Breast epithelium (tissue), 4 donors: Measurements from ENCODE around the gene CASKIN2. TPM values are rescaled to one million over a fixed set of nuclear protein-coding genes. Genes with fewer than 3 reads are reported as not detected.
A peak's percentile ranks its signal among the peaks of the same experiment; 100 is the strongest.

Experiments used
- DNase-seq, 2 donors: peaks; one replicate each; pipeline ENCODE4 v3.0.0-alpha.2; 2019; ENCODE audit warnings: low spot score in 2 of 2
- H3K27ac ChIP-seq, 2 donors: fragments of 200-600 bp; sonication (generic) in 1 of 2; one replicate each; pipeline ENCODE4 v1.5.1; 2016 to 2019; ENCODE audit warnings: mild to moderate bottlenecking in 1 of 2
- H3K27me3 ChIP-seq, 2 donors: fragments of 200-600 bp; sonication (generic) in 1 of 2; one replicate each; pipeline versions ENCODE4 v1.5.1 to v1.6.0; 2017 to 2019; ENCODE audit warnings: control low read depth in 1 of 2, mild to moderate bottlenecking in 1 of 2
- H3K36me3 ChIP-seq: fragments of 200-600 bp; one replicate; pipeline ENCODE4 v1.5.1; 2019
- H3K4me1 ChIP-seq, 2 donors: fragments of 200-600 bp; sonication (generic); one replicate each; pipeline ENCODE4 v1.5.1; 2016 to 2019; ENCODE audit warnings: control low read depth in 1 of 2
- H3K4me3 ChIP-seq, 3 donors: fragments of 200-600 bp; sonication (generic); 1 replicate in 2 of 3; 2 replicates in 1 of 3; pipeline ENCODE4 v1.5.1; 2016 to 2019; ENCODE audit warnings: mild to moderate bottlenecking in 3 of 3, moderate library complexity in 2 of 3
- H3K9me3 ChIP-seq, 2 donors: fragments of 200-600 bp; sonication (generic) in 1 of 2; one replicate each; pipeline ENCODE4 v1.5.1; 2016 to 2019; ENCODE audit warnings: control low read depth in 1 of 2
- CTCF ChIP-seq, 3 donors: fragments of 450-650 bp; IDR thresholded peaks; one replicate each; pipeline ENCODE4 v1.5.1; 2016 to 2017; ENCODE audit warnings: antibody characterized with exemption in 3 of 3, mild to moderate bottlenecking in 3 of 3, moderate library complexity in 3 of 3
- POLR2A ChIP-seq: fragments of 450-650 bp; IDR thresholded peaks from one replicate; pipeline ENCODE4 v1.6.1; 2016; ENCODE audit warnings: antibody characterized with exemption, mild to moderate bottlenecking, moderate library complexity
- POLR2AphosphoS5 ChIP-seq, 3 donors: sonication (generic); formaldehyde crosslinking; IDR thresholded peaks; one replicate each; pipeline ENCODE4 v1.6.1; 2017; ENCODE audit warnings: antibody characterized with exemption in 3 of 3
- intact Hi-C: fragments of 100-400 bp; cut with DNase I; formaldehyde crosslinking; loops from one replicate; pipeline ENCODE4 v1.15.1; 2023; ENCODE audit warnings: low total_unique reads
- total RNA-seq, 3 donors: library from RNA; depleted of rRNA; stranded (reverse); fragments of >200 nt; gene quantifications; one replicate each; pipeline ENCODE4 v1.1.0, GENCODE V29; 2016

CASKIN2 gene
- total RNA-seq, 3 donors from 2014 or later: 10.0 to 23.3 (median 14.6) TPM

- Histone ChIP-seq H3K4me1 (peaks cover 4 to 23% of the 10 kb centered on the region in 2 donors), H3K27me3 (no peaks in the 10 kb centered on the region), H3K36me3 (no peaks in the 10 kb centered on the region), H3K9me3 (no peaks in the 10 kb centered on the region), H3K27ac (peak overlapping the region in 1 of 2 donors; percentile 95), H3K4me3 (peak overlapping the region in 2 of 3 donors; percentile 91 to 94)
- intact Hi-C loops: no loop called here
- TF ChIP-seq POLR2AphosphoS5 (IDR thresholded peaks at IDR 0.05) (no peak), CTCF (IDR thresholded peaks at IDR 0.05) (no peak), POLR2A (no peak)
- no peak for DNase-seq
Measured at GRCh38 chr17:75511270-75511609, 4.1 kb downstream of the CASKIN2 start.

- Histone ChIP-seq H3K9me3 (no peaks in the 10 kb centered on the region), H3K4me1 (peaks cover 4 to 23% of the 10 kb centered on the region in 2 donors), H3K27ac (peak overlapping the region; percentile 62 to 95), H3K36me3 (no peaks in the 10 kb centered on the region), H3K27me3 (no peaks in the 10 kb centered on the region), H3K4me3 (peak overlapping the region in 1 of 3 donors; percentile 54)
- TF ChIP-seq CTCF (IDR thresholded peaks at IDR 0.05) (no peak), POLR2AphosphoS5 (IDR thresholded peaks at IDR 0.05) (peak in 1 of 3 donors; percentile 28), POLR2A (no peak)
- no peak for DNase-seq
- intact Hi-C loops: loop anchor here (1.0 kb wide), 1 partner anchor 40 kb away; no protein-coding TSS in a partner anchor
Measured at GRCh38 chr17:75509528-75510258, 5.6 kb downstream of the CASKIN2 start.

GRCh38 chr17:75508931-75509361 is 6.4 kb downstream of the CASKIN2 start:
- H3K4me1 ChIP-seq: peaks cover 0 to 20% of the 10 kb centered on the region in 2 donors
- no peaks in the 10 kb centered on the region for H3K9me3 ChIP-seq
- no peaks in the 10 kb centered on the region for H3K27me3 ChIP-seq
- no peak for DNase-seq
- H3K4me3 ChIP-seq: peak overlapping the region in 1 of 3 donors; percentile 54
- H3K36me3 ChIP-seq: no peaks in the 10 kb centered on the region
- intact Hi-C loops: loop anchor here (1.0 kb wide), 1 partner anchor 40 kb away; no protein-coding TSS in a partner anchor
- peak overlapping the region; percentile 62 to 95 for H3K27ac ChIP-seq
- TF ChIP-seq POLR2A (no peak), CTCF (IDR thresholded peaks at IDR 0.05) (no peak), POLR2AphosphoS5 (IDR thresholded peaks at IDR 0.05) (no peak)

GRCh38 chr17:75507733-75508719 is 7.3 kb downstream of the CASKIN2 start:
- Histone ChIP-seq H3K36me3 (no peaks in the 10 kb centered on the region), H3K27me3 (no peaks in the 10 kb centered on the region), H3K9me3 (no peaks in the 10 kb centered on the region), H3K27ac (peak overlapping the region; percentile 62 to 95), H3K4me1 (peaks cover 0 to 13% of the 10 kb centered on the region in 2 donors), H3K4me3 (peak overlapping the region in 1 of 3 donors; percentile 54)
- intact Hi-C loops: no loop called here
- no peak for TF ChIP-seq CTCF (IDR thresholded peaks at IDR 0.05)
- no peak for TF ChIP-seq POLR2A
- no peak for TF ChIP-seq POLR2AphosphoS5 (IDR thresholded peaks at IDR 0.05)
- DNase-seq: no peak
